OCI-LY1 (cell line): ENCODE measurements around the gene MUC20.

Experiments used
- H2AFZ ChIP-seq: fragments of 200-600 bp; sonication (generic), shearing (Covaris generic); 2 replicates; pipeline ENCODE4 v1.6.0; 2014; ENCODE audit warnings: antibody characterized with exemption, mild to moderate bottlenecking, low read length
- H3F3A ChIP-seq: fragments of 200-600 bp; sonication (generic), shearing (Covaris generic); 2 replicates; pipeline ENCODE4 v1.6.0; 2014; ENCODE audit warnings: mild to moderate bottlenecking, antibody characterized with exemption, low read length, moderate library complexity; ENCODE audit not compliant: insufficient read depth
- H3K27ac ChIP-seq: fragments of 200-600 bp; sonication (generic); 2 replicates; pipeline ENCODE4 v1.5.1; 2014; ENCODE audit warnings: low read length, mixed run types, mild to moderate bottlenecking, low read depth; ENCODE audit not compliant: poor library complexity, severe bottlenecking
- H3K27me3 ChIP-seq: fragments of 200-600 bp; sonication (generic); 2 replicates; pipeline ENCODE4 v1.6.0; 2014; ENCODE audit warnings: antibody characterized with exemption, mild to moderate bottlenecking, low read length, moderate library complexity; ENCODE audit not compliant: insufficient read depth
- H3K36me3 ChIP-seq: fragments of 200-600 bp; sonication (generic); 2 replicates; pipeline ENCODE4 v1.6.1; 2014; ENCODE audit warnings: mild to moderate bottlenecking, antibody characterized with exemption, low read length, moderate library complexity, mixed read lengths; ENCODE audit not compliant: insufficient read depth
- H3K4me1 ChIP-seq: fragments of 200-600 bp; sonication (generic); 2 replicates; pipeline ENCODE4 v1.5.1; 2014; ENCODE audit warnings: mild to moderate bottlenecking, low read length, moderate library complexity; ENCODE audit not compliant: insufficient read depth, severe bottlenecking
- H3K4me2 ChIP-seq: fragments of 200-600 bp; sonication (generic), shearing (Covaris generic); 2 replicates; pipeline ENCODE4 v1.6.1; 2014; ENCODE audit warnings: low read length
- H3K4me3 ChIP-seq: fragments of 200-600 bp; sonication (generic); 2 replicates; pipeline ENCODE4 v1.5.1; 2014; ENCODE audit warnings: low read length, low read depth, mild to moderate bottlenecking, mixed read lengths; ENCODE audit not compliant: poor library complexity, severe bottlenecking
- H3K79me2 ChIP-seq: fragments of 200-600 bp; shearing (Covaris generic); 2 replicates; pipeline ENCODE4 v1.6.1; 2016; ENCODE audit warnings: mixed run types, low read length, mixed read lengths; ENCODE audit not compliant: insufficient read depth
- H3K9ac ChIP-seq: fragments of 200-600 bp; sonication (generic), shearing (Covaris generic); 2 replicates; pipeline ENCODE4 v1.6.1; 2014; ENCODE audit warnings: mild to moderate bottlenecking, low read length, mixed read lengths
- H3K9me2 ChIP-seq: fragments of 200-600 bp; sonication (generic), shearing (Covaris generic); 2 replicates; pipeline ENCODE4 v1.6.1; 2014; ENCODE audit warnings: low read depth, mild to moderate bottlenecking, low read length, mixed read lengths
- H3K9me3 ChIP-seq: fragments of 200-600 bp; shearing (Covaris generic); 2 replicates; pipeline ENCODE4 v1.6.1; 2014; ENCODE audit warnings: low read length, mixed read lengths
- H4K20me1 ChIP-seq: fragments of 200-600 bp; sonication (generic), shearing (Covaris generic); 2 replicates; pipeline ENCODE4 v1.6.0; 2016; ENCODE audit warnings: mild to moderate bottlenecking, low read length; ENCODE audit not compliant: insufficient read depth
- EZH2 ChIP-seq: fragments of 200-600 bp; sonication (generic), shearing (Covaris generic); IDR thresholded peaks from 2 replicates; pipeline ENCODE4 v1.8.0; 2017; ENCODE audit warnings: borderline replicate concordance, mixed run types, mild to moderate bottlenecking, antibody characterized with exemption, low read length, moderate library complexity, mixed read lengths
- TF ChIP-seq, protein P1 (sequence below): fragments of 200-600 bp; sonication (generic), shearing (Covaris generic); IDR thresholded peaks from 2 replicates; pipeline ENCODE4 v1.5.1; 2017; ENCODE audit warnings: mild to moderate bottlenecking, antibody characterized with exemption, low read length, moderate library complexity, mixed read lengths

Gene MUC20

DNA sequence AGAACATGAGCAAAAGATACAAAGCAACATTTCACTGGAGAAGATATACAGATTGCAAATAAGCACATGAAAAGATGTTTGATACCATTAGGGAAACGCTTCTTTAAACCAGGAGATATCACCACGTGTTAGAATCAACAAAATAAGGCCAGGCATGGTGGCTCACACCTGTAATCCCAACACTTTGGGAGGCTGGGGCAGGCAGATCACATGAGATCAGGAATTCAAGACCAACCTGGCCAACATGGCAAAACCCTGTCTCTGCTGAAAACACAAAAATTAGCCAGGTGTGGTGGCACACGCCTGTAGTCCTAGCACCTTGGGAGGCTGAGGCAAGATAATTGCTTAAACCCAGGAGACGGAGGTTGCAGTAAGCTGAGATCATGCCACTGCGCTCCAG is 20.5 kb upstream of the MUC20 start:
- Histone ChIP-seq H3K27ac (no peak overlapping the region), H3K9me3 (no peaks in the 10 kb centered on the region), H3K36me3 (no peaks in the 10 kb centered on the region), H3F3A (no peaks in the 10 kb centered on the region), H3K4me2 (no peak overlapping the region), H3K4me1 (no peaks in the 10 kb centered on the region), H3K79me2 (no peaks in the 10 kb centered on the region), H2AFZ (no peak overlapping the region), H3K9ac (no peak overlapping the region), H3K4me3 (no peak overlapping the region), H4K20me1 (no peaks in the 10 kb centered on the region), H3K27me3 (peaks cover 13% of the 10 kb centered on the region; the same call in 1 of the 2 replicates), H3K9me2 (no peaks in the 10 kb centered on the region)
- no peak for TF ChIP-seq EZH2
- TF ChIP-seq, protein P1, sequence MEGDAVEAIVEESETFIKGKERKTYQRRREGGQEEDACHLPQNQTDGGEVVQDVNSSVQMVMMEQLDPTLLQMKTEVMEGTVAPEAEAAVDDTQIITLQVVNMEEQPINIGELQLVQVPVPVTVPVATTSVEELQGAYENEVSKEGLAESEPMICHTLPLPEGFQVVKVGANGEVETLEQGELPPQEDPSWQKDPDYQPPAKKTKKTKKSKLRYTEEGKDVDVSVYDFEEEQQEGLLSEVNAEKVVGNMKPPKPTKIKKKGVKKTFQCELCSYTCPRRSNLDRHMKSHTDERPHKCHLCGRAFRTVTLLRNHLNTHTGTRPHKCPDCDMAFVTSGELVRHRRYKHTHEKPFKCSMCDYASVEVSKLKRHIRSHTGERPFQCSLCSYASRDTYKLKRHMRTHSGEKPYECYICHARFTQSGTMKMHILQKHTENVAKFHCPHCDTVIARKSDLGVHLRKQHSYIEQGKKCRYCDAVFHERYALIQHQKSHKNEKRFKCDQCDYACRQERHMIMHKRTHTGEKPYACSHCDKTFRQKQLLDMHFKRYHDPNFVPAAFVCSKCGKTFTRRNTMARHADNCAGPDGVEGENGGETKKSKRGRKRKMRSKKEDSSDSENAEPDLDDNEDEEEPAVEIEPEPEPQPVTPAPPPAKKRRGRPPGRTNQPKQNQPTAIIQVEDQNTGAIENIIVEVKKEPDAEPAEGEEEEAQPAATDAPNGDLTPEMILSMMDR, result no peak

DNA sequence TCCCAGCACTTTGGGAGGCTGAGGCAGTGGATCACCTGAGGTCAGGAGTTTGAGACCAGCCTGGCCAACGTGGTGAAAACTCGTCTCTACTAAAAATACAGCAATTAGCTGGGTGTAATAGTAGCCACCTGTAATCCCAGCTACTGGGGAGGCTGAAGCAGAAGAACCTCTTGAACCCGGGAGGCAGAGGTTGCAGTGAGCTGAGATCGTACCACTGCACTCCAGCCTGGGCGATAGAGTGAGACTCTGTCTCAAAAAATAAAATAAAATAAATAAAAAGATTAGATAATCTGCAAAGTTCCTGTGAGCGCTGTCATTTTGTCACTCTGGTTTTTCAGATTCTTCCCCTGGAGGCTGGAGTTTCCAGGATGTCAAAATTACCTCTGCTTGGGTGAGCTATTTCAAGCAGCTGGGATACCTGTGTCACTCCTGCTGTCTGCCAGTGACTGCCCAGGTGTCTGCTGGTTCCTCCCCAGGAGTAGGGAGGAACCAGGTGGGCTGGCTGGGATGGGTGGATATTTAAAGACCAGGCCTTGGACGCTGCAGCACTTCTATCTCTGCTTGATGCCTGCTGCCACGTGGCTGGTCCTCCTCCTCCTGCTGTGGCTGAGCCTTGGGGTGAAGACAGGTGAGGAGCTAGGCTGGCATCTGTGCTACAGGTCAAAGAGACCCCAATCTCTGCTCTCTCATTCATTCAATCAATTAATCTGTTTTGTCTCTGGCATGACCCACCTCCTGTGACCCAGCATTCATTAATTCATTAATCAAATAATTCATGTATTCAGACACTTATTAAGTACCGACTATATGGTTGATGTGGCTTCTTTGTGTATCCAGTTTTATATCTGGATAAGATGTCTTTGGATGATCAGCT is 19.5 kb upstream of the MUC20 start:
- H4K20me1 ChIP-seq, result no peaks in the 10 kb centered on the region
- TF ChIP-seq, protein P1, result no peak
- no peak for TF ChIP-seq EZH2
- H3K9ac ChIP-seq, result no peak overlapping the region

DNA sequence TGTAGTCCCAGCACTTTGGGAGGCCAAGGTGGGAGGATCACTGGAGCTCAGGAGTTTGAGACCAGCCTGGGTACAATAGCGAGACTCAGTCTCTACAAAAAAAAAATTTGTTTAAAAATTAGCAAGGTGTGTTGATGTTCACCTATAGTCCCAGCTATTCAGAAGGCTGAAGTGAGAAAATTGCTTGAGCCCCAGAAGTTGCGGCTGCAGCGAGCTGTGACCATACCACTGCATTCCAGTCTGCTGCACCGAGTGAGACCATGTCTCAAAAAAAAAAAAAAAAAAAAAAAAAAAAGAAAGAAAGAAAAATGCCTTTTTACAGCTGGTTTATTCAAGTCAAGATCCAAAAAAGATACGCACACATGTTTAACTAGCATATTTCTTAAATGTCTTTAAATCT is 17.0 kb upstream of the MUC20 start:
- Histone ChIP-seq H3K9me2 (no peaks in the 10 kb centered on the region), H3F3A (no peaks in the 10 kb centered on the region), H3K4me2 (no peak overlapping the region), H3K4me1 (no peaks in the 10 kb centered on the region), H3K36me3 (no peaks in the 10 kb centered on the region), H4K20me1 (no peaks in the 10 kb centered on the region), H3K79me2 (no peaks in the 10 kb centered on the region), H3K27ac (no peak overlapping the region), H3K9ac (no peak overlapping the region), H3K4me3 (no peak overlapping the region), H3K9me3 (no peaks in the 10 kb centered on the region), H3K27me3 (peaks cover 17% of the 10 kb centered on the region; the same call in 1 of the 2 replicates), H2AFZ (no peak overlapping the region)
- no peak for TF ChIP-seq EZH2
- TF ChIP-seq, protein P1, result no peak

More for the DNA sequence above, 19.5 kb upstream of the MUC20 start:
- Histone ChIP-seq H2AFZ (no peak overlapping the region), H3K27me3 (peaks cover 17% of the 10 kb centered on the region; the same call in 1 of the 2 replicates), H3K79me2 (no peaks in the 10 kb centered on the region), H3K36me3 (no peaks in the 10 kb centered on the region), H3K4me1 (no peaks in the 10 kb centered on the region), H3K4me2 (no peak overlapping the region), H3F3A (no peaks in the 10 kb centered on the region), H3K9me2 (no peaks in the 10 kb centered on the region), H3K27ac (no peak overlapping the region), H3K9me3 (no peaks in the 10 kb centered on the region), H3K4me3 (no peak overlapping the region)
